ENCODE data around the gene RRP15. TPM values are rescaled to one million over a fixed set of nuclear protein-coding genes. Genes with fewer than 3 reads are reported as not detected.

The RRP15 gene
- total RNA-seq, 1 experiment from 2014 or later: 25.5 TPM

DNA sequence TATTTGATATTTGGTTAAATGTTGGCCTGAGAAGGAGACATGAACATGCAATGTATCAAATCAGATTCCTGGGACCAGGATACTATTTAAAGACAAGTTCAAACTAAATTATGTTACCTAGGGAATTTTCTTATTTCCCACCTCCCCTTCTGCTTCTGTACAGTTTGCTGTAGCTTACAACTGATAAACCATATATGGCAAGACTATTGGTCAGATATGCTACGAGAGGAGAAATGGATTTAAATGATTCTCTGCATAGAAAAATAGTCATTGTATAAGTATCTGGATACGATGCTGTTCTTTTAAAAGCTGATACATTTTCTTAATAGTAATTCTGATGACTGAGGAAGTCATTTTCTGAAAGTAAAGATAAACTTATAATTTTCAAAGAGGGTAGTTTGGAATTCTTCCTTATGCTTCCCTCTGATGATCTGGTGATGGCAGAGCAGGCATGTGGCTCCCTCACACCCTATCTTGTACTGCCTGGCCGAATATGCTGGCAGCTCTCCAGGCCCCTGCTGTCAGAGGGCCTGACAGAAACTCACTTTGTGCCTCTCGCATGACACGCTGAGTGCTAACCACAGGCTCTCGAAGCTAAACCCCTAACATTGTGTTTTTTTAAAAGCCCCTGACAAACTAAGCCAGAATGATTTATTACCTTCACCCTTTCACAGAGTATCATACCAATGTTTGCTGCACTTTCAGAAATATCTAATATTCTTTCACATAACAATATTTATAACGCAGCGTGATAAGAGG is 19.4 kb downstream of the RRP15 start (continued):
- TF ChIP-seq, protein P1, sequence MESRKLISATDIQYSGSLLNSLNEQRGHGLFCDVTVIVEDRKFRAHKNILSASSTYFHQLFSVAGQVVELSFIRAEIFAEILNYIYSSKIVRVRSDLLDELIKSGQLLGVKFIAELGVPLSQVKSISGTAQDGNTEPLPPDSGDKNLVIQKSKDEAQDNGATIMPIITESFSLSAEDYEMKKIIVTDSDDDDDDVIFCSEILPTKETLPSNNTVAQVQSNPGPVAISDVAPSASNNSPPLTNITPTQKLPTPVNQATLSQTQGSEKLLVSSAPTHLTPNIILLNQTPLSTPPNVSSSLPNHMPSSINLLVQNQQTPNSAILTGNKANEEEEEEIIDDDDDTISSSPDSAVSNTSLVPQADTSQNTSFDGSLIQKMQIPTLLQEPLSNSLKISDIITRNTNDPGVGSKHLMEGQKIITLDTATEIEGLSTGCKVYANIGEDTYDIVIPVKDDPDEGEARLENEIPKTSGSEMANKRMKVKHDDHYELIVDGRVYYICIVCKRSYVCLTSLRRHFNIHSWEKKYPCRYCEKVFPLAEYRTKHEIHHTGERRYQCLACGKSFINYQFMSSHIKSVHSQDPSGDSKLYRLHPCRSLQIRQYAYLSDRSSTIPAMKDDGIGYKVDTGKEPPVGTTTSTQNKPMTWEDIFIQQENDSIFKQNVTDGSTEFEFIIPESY (IDR thresholded peaks at IDR 0.05; ENCODE audit: extremely low read depth, insufficient replicate concordance, low read length): no peak
- TF ChIP-seq, protein P2, sequence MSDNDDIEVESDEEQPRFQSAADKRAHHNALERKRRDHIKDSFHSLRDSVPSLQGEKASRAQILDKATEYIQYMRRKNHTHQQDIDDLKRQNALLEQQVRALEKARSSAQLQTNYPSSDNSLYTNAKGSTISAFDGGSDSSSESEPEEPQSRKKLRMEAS (IDR thresholded peaks at IDR 0.05): no peak
- TF ChIP-seq ZNF274 (IDR thresholded peaks at IDR 0.05; ENCODE audit: low read depth, low read length): no peak
- TF ChIP-seq POLR2A (IDR thresholded peaks at IDR 0.05; ENCODE audit: borderline replicate concordance, extremely low read depth, insufficient read depth, insufficient read length): no peak

DNA sequence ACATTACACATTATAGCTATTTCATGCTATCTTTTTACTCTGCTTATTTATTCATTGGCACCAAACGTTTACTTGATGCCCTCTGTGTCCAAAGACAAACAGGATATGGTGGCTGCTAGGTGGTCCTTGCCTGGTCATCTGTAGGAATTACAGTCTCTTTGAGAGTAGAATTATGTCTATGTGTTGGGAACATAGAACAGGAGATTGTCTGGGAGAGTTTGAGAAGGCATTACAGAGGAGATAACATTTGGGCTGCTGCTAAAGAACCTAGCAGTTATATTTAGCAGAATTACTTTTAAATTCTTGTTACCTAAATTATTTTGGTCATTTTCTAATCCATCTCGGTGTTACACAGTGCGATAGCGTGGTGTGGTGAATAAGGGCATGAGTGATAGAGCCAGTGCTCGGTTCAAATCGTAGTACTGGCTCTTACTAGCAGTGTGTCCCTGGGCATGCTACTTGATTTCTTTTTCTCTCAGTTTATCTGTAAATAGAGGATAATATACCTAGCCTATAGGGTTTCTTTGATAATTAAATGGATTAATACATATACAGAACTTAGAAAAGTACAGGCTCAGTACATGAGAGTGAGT is 20.5 kb downstream of the RRP15 start:
- DNase-seq (ENCODE audit: low read depth, low spot score): no peak
- Histone ChIP-seq H3K27ac (ENCODE audit: low read depth, low read length) (no peak overlapping the region), H3K9me3 (ENCODE audit: control insufficient read depth in 1 of 2, insufficient read depth in 1 of 2, low read depth in 1 of 2, low read length in 2 of 2) (no peaks in the 10 kb centered on the region), H3K4me2 (ENCODE audit: low read length) (no peak overlapping the region), H3K36me3 (ENCODE audit: control insufficient read depth in 1 of 2, insufficient read depth in 2 of 2, low read length in 2 of 2) (peaks cover 5 to 20% of the 10 kb centered on the region in 2 experiments; a peak in 3 of 4 replicates), H3K9ac (ENCODE audit: low read length) (no peak overlapping the region), H2AFZ (ENCODE audit: low read depth, low read length, poor library complexity, severe bottlenecking) (no peak overlapping the region), H3K4me1 (ENCODE audit: control insufficient read depth in 1 of 2, insufficient read depth in 2 of 2, low read length in 2 of 2) (no peaks in the 10 kb centered on the region), H3K9me2 (ENCODE audit: insufficient read depth) (no peaks in the 10 kb centered on the region), H4K20me1 (ENCODE audit: insufficient read depth) (no peaks in the 10 kb centered on the region), H3K79me2 (ENCODE audit: insufficient read depth, low read length) (peaks cover 59% of the 10 kb centered on the region), H3K4me3 (replicated peaks in 1 of 2; ENCODE audit: low read depth in 1 of 2, low read length in 2 of 2) (no peak overlapping the region), H3K27me3 (ENCODE audit: insufficient read depth, low read length) (no peaks in the 10 kb centered on the region)
- TF ChIP-seq, protein P3, sequence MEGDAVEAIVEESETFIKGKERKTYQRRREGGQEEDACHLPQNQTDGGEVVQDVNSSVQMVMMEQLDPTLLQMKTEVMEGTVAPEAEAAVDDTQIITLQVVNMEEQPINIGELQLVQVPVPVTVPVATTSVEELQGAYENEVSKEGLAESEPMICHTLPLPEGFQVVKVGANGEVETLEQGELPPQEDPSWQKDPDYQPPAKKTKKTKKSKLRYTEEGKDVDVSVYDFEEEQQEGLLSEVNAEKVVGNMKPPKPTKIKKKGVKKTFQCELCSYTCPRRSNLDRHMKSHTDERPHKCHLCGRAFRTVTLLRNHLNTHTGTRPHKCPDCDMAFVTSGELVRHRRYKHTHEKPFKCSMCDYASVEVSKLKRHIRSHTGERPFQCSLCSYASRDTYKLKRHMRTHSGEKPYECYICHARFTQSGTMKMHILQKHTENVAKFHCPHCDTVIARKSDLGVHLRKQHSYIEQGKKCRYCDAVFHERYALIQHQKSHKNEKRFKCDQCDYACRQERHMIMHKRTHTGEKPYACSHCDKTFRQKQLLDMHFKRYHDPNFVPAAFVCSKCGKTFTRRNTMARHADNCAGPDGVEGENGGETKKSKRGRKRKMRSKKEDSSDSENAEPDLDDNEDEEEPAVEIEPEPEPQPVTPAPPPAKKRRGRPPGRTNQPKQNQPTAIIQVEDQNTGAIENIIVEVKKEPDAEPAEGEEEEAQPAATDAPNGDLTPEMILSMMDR (IDR thresholded peaks at IDR 0.05 in 2 of 3, conservative IDR thresholded peaks at IDR 0.05 in 1 of 3; ENCODE audit: borderline replicate concordance in 1 of 3, insufficient read depth in 1 of 3, low read depth in 2 of 3, low read length in 2 of 3): no peak
- no peak for TF ChIP-seq ELF1 (IDR thresholded peaks at IDR 0.05; ENCODE audit: borderline replicate concordance, low read depth)
- TF ChIP-seq, protein P4, sequence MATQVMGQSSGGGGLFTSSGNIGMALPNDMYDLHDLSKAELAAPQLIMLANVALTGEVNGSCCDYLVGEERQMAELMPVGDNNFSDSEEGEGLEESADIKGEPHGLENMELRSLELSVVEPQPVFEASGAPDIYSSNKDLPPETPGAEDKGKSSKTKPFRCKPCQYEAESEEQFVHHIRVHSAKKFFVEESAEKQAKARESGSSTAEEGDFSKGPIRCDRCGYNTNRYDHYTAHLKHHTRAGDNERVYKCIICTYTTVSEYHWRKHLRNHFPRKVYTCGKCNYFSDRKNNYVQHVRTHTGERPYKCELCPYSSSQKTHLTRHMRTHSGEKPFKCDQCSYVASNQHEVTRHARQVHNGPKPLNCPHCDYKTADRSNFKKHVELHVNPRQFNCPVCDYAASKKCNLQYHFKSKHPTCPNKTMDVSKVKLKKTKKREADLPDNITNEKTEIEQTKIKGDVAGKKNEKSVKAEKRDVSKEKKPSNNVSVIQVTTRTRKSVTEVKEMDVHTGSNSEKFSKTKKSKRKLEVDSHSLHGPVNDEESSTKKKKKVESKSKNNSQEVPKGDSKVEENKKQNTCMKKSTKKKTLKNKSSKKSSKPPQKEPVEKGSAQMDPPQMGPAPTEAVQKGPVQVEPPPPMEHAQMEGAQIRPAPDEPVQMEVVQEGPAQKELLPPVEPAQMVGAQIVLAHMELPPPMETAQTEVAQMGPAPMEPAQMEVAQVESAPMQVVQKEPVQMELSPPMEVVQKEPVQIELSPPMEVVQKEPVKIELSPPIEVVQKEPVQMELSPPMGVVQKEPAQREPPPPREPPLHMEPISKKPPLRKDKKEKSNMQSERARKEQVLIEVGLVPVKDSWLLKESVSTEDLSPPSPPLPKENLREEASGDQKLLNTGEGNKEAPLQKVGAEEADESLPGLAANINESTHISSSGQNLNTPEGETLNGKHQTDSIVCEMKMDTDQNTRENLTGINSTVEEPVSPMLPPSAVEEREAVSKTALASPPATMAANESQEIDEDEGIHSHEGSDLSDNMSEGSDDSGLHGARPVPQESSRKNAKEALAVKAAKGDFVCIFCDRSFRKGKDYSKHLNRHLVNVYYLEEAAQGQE (IDR thresholded peaks at IDR 0.05; ENCODE audit: low read depth): no peak
- TF ChIP-seq CEBPB (IDR thresholded peaks at IDR 0.05; ENCODE audit: low read depth): no peak
- no peak for TF ChIP-seq EGR1 (IDR thresholded peaks at IDR 0.05; ENCODE audit: low read depth)
- no peak for TF ChIP-seq RAD21 (IDR thresholded peaks at IDR 0.05; ENCODE audit: low read depth)
- no peak for TF ChIP-seq YY1 (IDR thresholded peaks at IDR 0.05; ENCODE audit: extremely low read depth, insufficient replicate concordance, low read depth, low read length)
- no peak for TF ChIP-seq FOSL1 (IDR thresholded peaks at IDR 0.05; ENCODE audit: low read depth)
- TF ChIP-seq, protein P5, sequence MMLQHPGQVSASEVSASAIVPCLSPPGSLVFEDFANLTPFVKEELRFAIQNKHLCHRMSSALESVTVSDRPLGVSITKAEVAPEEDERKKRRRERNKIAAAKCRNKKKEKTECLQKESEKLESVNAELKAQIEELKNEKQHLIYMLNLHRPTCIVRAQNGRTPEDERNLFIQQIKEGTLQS (IDR thresholded peaks at IDR 0.05): no peak
- RAD21 ChIA-PET (ENCODE audit: low non-redundant PET in 1 of 2, low total read pairs in 2 of 2, uncharacterized antibody in 2 of 2, unreplicated experiment in 2 of 2): no interaction called here
- intact Hi-C loops (cut with micrococcal nuclease): no loop called here
- no TSS peak for BruUV-seq (replicated peaks)
- POLR2A ChIA-PET: no interaction called here
- no peak for ATAC-seq
- CTCF ChIA-PET: no interaction called here
